AG09309 (cell line): ENCODE results near the gene SHISA6.

Experiments
- DNase-seq: peaks from one replicate; pipeline ENCODE4 v3.0.0-alpha.2; 2010; ENCODE audit warnings: low read depth
- H3K4me3 ChIP-seq: 2 replicates; pipeline ENCODE4 v1.5.1; 2011; ENCODE audit warnings: mild to moderate bottlenecking, low read depth, low read length, moderate library complexity; ENCODE audit not compliant: control insufficient read depth
- TF ChIP-seq, protein P1 (sequence below): IDR thresholded peaks from 2 replicates; pipeline ENCODE4 v1.5.1; 2011; ENCODE audit warnings: mild to moderate bottlenecking, low read depth, low read length, inconsistent platforms; ENCODE audit not compliant: insufficient read depth, control insufficient read depth; ENCODE audit errors: missing control alignments

Gene SHISA6

DNA sequence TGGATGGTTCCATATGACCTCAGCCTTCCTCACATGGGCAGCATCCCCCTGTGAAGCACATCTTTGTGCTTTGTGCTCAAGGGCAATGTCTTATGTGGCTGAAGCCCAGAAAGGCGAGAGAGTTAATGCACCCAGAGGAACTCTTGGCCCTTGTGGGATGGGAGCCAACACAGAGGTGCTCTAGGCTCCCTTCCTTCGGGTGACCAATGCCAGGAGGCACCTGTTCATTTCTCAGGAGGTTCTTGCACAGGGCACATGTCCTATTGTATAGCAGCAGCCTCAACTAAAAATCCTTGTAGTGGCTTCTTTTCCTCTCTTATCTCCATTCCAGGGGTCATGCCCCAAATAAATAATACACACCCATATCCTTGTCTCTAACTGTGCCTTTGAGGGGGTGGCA is 273.6 kb downstream of the SHISA6 start:
- TF ChIP-seq, protein P1, sequence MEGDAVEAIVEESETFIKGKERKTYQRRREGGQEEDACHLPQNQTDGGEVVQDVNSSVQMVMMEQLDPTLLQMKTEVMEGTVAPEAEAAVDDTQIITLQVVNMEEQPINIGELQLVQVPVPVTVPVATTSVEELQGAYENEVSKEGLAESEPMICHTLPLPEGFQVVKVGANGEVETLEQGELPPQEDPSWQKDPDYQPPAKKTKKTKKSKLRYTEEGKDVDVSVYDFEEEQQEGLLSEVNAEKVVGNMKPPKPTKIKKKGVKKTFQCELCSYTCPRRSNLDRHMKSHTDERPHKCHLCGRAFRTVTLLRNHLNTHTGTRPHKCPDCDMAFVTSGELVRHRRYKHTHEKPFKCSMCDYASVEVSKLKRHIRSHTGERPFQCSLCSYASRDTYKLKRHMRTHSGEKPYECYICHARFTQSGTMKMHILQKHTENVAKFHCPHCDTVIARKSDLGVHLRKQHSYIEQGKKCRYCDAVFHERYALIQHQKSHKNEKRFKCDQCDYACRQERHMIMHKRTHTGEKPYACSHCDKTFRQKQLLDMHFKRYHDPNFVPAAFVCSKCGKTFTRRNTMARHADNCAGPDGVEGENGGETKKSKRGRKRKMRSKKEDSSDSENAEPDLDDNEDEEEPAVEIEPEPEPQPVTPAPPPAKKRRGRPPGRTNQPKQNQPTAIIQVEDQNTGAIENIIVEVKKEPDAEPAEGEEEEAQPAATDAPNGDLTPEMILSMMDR, result no peak
- no peak overlapping the region for H3K4me3 ChIP-seq
- no peak for DNase-seq

DNA sequence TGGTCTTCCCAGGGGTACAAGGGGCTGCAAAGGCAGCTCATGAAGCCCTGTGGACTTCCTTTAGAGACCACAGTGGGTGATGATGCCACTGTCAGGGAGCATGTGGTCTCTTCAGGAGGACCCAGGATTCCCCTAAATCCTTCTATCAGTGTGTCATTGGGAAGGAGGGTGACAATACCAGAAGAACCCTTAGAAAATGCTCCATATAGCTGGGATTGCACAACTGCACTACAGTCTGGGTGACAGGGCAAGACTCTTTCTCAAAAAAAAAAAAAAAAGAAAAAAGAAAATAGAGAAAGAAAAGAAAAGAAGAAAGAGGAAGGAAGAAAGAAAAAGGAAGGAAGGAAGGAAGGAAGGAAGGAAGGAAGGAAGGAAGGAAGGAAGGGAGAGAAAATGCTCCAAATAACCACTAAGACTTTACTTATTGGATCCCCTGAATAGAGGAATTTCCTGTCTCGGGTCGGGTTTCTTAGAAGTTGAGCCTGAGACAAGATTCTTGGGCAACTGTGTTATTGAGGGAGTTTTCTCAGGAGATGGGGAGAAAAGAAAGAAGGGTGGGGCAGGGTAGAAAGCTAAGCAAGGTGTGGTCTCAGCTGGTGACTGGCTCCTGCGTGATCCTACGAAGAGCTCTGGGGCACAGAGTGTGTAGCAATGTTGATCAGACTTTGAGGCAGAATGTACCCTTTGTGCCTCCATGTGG is 274.1 kb downstream of the SHISA6 start:
- no peak overlapping the region for H3K4me3 ChIP-seq
- DNase-seq, result no peak
- TF ChIP-seq, protein P1, result no peak

DNA sequence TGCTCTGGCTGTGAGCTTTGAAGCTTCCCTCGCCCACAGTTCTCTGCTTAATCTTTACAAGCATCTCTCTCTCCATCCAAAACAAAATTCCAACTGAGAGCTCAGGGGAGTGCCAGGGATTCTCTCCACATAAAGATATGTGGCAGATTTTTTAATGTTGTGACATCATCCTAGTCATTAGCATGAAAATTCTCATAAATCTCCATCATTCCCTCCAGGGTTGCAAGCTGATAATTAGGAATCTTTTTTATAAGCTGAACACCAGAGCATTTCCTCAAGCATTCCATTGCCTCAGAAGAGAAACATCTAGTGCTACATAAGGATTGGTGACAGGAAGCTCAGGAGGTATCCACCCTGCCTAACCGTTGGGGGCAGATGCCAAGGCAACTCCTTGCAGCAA is 274.9 kb downstream of the SHISA6 start:
- no peak for DNase-seq
- TF ChIP-seq, protein P1, result no peak

DNA sequence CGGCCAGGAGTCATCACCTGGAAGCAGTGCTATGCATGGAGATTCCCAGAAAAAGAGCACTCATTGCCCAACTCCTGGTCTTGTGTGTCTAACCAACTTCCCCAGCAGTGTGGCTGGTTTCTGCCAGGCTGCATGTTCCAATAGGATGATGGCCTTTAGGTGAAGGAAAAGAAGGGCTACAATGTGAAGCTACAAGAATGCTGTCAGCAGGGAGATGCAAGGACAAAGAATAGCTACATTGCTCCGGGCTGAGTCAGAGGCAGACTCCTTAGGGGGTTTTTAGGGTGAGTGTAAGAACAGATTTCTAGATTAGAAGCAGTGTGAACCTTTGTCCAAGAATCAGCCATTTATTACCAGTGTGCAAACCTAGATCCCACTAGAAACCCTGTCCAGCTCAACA is 294.2 kb downstream of the SHISA6 start:
- DNase-seq, result no peak
- TF ChIP-seq, protein P1, result no peak
- H3K4me3 ChIP-seq, result no peak overlapping the region

More for the DNA sequence above, 274.9 kb downstream of the SHISA6 start:
- H3K4me3 ChIP-seq, result no peak overlapping the region

DNA sequence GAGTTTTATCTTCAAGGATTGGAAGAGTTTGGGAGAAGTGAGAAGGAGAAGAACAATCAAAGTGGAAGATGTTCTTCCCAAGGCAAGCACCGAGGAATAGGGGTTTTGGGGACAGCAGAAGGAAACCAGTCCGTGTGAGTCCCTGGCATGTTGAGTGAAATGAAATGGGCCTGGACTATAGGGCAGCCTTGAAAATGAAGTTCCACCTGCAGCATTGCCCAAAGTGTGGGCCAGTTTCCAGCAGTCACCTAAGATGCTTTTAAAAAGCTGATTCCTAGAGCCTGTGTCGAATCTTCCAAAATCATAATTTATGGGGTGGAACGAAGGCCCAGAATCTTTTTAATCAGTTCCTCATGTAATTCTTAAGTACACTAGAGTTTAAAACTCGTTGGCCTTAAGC is 297.4 kb downstream of the SHISA6 start:
- TF ChIP-seq, protein P1, result no peak
- DNase-seq, result no peak
- H3K4me3 ChIP-seq, result no peak overlapping the region

DNA sequence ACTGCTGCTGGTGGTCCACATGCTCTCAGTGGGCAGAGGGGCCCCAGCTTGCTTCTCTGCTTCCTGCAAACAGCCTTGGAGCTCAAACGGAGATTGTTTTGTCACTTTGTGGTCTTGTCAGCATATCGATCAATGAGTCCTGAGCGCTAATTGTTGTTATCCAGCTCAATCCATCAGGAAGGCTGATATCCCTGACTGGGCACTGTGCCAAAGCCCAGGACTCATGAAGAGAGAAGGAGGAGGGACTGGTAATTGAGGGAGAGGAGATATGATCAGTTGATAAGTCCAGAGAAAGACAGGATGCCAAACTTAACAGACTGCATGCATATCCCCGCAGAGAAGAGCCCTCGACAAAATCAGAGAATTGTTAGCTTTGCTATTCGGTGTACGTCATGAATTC is 298.6 kb downstream of the SHISA6 start:
- TF ChIP-seq, protein P1, result no peak
- DNase-seq, result no peak
- H3K4me3 ChIP-seq, result no peak overlapping the region
